Activated CD4-positive, alpha-beta T cell treated with anti-CD3 and anti-CD28 coated beads, Interleukin-2, Interleukin-6, amounts not matched to agents 100 ng/mL and 50 ng/mL, durations not matched to agents 16 hours and 8 hours (primary cell): ENCODE results near the gene HPCAL1.

Source experiments
- DNase-seq: peaks from one replicate; pipeline ENCODE4 v3.0.0-alpha.2; 2020

The HPCAL1 gene

GRCh38 chr2:10338270-10339188 is 35.8 kb downstream of the HPCAL1 start:
- DNase-seq = no peak

DNA sequence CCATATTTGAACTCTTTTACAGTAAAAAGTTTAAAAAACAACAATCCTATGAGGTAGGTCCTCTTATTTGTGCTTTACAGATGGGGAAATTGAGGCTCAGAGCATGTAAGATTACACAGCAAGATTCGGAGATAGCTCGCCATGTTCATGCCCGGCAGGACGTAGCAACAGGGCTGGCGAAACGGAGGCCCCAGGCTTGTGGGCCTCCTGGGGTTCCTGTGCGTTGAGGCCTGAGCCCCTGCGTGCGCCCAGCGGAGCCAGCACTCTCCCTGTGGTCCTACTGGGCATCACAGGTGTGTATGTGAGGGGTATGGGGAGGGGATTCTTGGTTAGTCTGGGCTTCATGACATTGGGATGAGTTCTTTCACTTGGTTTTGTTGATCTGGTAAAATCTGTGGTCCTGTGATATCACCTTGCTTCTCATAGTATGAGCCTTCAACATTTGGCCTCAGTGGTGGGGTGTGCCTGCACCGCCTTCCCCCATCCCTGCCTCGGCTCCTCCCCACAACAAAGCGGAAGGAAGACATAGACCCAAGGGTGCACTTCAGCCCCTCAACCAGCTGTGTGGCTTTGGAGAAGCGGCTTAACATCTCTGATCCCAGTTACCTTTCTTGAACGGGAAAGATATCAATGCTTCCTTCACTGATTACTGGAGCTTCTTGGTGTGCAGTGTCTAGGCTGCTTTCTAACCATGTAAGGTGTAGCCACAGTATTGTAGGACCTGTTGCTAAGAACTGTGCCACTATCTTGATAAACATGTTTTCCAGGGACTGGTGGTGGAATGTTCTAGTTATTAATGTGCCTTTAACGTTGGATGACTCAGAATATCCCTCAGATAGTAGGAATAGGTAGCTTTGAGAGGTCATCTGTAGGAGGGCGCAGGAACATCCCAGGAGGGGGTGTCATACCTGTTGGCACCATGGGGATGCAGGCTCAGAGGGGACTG is 37.2 kb downstream of the HPCAL1 start:
- no peak for DNase-seq

GRCh38 chr2:10340593-10340975 is 37.9 kb downstream of the HPCAL1 start:
- no peak for DNase-seq

- DNase-seq = no peak
Measured at GRCh38 chr2:10341193-10341592, 38.5 kb downstream of the HPCAL1 start.

GRCh38 chr2:10342245-10342951 is 39.7 kb downstream of the HPCAL1 start:
- no peak for DNase-seq

GRCh38 chr2:10343191-10343590 is 40.5 kb downstream of the HPCAL1 start:
- DNase-seq = no peak

DNA sequence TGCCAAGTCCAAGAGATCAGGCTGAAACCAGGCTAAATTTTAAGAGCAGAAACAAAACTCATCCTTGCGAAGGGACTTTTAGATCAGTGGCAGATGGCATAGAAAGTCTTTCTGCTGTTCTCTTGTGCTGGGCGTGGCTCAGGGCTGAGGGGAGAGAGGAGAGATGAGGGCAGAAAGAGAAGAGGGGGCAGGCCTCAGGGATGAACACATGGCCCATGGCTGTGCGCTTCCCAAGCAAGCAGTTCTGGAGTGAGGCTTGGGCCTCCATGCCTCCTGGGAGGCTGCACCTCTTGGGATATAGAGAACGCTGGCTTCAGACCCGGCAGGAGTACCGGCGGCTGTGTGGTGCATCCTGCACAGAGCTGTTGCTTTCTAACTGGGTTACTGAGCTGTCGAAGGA is 41.0 kb downstream of the HPCAL1 start:
- DNase-seq = no peak

DNA sequence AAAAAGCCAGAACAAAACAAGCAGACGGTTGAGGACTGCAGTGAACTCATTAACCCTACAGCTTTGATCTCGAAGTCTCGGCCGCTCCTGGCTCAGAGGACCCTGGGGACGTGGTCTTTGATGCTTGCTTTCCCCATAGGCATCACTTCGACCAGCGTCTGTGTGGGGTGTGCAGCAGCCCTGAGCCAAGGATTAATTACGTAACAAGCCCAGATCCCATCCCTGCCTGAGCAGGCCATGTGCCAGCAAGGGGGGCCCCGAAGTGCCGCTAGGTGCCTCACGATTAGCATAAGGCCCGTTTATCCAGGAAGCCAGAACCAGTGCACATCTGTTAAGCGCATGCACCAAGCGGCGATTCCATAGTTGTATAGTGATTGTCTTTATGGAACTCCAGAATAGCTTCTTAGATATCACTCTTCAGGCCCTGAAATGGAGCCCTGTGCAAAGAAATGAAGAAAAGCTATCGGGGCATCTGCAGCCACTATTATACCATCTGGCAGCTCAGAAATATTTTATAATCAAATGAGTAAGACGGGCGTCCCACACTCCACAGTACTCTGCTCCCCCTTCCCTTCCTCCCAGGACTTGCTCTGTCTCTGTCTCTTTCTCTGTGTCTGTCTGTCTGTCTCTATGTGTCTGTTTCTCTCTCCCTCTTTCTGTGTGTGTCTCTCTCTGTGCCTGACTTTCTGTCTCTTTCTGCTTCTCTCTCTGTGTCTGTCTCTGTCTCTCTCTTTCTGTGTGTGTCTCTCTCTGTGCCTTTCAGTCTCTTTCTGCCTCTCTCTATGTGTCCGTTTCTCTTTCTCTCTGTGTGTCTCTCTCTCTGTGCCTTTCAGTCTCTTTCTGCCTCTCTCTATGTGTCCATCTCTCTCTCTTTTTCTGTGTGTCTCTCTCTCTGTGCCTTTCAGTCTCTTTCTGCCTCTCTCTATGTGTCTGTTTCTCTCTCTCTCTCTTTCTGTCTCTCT is 41.7 kb downstream of the HPCAL1 start:
- no peak for DNase-seq

DNA sequence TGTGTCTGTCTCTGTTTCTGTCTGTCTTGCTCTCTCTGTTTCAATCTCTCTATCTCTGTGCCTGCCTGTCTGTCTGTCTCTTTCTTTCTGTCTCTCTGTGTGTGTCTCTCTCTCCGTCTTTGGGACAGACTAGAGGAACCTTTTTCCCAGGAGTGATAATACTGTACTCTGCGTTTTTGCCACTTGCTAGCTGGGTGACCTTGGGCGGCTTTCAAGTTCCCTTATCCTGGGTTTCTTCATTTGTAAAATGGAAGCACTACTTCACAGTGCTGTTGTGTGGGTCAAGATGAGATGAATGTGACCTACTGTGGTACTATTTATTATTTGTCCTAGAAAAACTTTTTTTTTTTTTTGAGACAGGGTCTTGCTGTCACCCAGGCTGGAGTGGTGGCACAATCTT is 42.4 kb downstream of the HPCAL1 start:
- DNase-seq = no peak

DNA sequence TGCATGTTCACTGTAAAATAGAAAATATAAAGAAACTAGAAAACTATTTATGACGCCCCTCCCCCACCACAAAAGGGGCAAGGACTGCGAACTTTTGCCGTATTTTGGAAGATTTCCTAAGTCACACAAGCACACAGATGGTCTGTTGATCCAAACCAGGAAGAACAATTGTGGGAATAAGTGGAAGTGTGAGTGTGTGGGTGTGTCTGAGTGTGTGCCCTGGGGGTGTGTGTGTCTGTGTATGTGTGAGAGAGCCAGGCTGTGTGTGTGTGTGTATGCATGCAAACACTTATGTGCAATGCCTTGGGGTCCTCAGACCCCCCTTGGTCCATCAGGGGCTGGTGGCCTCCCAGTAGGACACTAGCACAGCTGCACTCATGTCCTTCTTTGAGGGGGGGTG is 43.1 kb downstream of the HPCAL1 start:
- no peak for DNase-seq

GRCh38 chr2:10346929-10347561 is 44.3 kb downstream of the HPCAL1 start:
- DNase-seq = no peak

DNA sequence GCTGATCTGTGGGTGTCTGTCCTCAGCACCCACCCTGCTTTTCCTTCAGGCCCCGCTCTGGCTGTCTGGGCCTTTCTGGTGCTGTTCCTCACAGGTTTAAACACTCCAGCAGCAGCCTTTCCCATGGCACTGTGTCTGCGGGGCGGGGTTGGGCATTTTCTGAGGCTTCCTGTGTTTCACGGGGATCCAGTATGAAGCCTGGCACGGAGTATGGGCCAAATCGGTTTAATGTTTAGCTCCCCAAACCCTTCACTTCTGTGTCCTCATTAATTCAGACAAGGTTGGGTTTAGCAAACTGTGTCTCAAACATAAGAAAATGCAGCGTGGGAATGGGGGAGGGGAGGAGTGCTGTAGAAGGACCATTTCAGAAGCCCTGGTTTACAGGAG is 44.9 kb downstream of the HPCAL1 start:
- DNase-seq = no peak

DNA sequence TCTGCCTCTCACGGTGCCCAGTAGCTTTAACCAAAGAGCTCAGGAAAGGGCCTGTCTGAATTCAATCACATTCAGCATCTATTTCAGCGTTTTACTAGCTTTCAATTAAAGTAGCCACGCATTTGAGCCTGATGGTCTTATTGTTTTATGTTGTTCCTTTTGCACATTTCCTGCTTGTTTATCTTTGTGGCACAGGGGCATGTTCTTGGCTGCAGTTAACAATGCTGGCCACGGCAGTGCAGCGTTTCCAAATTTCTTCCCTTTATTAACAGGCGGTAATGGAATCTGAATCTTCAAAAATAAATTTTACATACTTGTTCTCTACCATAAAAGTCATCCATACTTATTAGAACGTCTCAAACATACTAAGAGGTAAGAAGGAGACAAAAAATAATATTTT is 46.2 kb downstream of the HPCAL1 start:
- DNase-seq = no peak

GRCh38 chr2:10350761-10351160 is 48.1 kb downstream of the HPCAL1 start:
- DNase-seq = no peak

DNA sequence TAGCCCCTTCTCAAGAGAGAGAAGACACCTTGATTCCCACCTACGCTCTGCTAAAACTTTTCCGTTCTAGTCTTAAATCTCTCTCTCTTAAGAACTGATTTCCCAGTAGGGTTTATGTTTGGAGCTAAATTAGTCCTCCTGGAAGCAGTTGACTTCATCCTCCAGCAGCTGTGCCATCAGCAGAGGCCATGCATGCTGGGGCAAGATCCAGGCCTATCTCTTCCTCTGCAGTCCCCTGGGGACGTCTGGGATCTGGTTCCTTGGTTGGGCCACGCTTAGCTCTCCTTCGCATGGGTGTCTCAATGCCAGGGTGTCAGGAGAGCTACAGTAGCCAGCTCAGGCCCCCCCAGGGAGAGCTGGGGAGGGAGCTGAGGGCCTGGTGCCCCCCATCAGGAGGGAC is 49.7 kb downstream of the HPCAL1 start:
- DNase-seq = no peak

DNA sequence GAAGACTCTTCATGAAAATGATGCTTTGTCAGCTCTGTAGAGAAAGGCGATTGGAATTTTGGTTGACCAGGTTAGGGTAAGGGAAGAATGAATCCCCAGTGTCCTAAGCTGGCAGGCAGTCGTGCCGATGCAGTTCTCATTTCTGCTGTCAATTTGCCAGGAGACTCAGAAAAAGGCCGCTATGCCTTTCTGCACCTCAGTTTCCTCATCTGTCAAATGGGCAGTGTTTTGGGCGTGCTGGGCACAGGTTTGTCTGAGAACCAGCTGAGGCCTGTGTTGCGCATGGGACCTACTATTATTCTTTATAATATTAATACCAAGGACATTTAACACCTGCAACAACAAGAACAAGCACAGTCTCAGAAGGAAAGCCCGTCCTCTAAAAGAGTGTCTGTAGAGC is 50.3 kb downstream of the HPCAL1 start:
- DNase-seq = no peak

- DNase-seq = no peak
Measured at GRCh38 chr2:10353931-10354330, 51.2 kb downstream of the HPCAL1 start.

GRCh38 chr2:10354399-10354798 is 51.7 kb downstream of the HPCAL1 start:
- DNase-seq = no peak

DNA sequence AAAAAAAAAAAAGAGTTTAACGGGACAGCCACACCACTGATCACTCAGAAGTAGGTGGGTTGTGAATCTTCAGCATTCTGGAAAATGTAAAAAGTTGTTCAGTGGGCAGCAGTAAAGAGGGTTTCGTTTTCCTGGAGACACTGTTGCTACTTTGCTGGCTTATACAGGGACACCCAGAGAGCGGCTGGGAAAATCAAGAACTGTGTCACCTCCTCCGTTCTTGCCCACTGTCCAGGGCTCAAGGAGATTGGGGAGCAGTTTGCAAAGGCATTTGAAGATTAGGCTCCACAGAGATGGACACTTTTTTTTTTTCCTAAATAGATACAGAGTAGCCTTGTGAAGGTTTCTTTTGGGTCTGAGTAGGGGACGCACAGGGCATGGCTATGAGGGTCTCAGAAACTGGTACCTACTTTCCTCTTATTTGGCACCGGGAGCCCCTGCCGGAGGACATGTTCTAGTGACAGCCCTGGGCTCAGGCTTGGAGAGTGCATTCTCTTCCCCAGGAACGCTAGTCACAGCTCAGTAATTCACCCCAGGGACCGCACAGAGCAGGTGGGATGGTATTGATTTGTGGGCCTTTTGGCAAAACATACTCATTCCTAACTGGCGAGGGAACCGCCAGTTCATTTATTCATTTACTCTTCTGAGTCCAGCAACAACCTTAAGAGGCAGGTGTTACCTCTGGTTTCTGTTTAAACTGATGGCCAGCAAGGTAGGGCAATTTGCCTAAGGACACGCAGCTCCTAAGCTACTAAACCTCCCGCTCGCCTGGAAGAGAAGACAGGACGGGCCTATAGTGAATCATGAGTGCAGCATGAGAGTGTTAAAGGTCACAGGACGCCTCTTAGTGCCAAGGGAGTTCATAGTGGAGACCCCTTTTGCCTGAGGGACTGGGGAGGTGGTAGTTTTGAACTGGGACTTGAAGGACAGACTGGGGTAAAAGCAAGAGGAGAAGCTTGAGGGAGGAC is 53.1 kb downstream of the HPCAL1 start:
- DNase-seq = no peak

DNA sequence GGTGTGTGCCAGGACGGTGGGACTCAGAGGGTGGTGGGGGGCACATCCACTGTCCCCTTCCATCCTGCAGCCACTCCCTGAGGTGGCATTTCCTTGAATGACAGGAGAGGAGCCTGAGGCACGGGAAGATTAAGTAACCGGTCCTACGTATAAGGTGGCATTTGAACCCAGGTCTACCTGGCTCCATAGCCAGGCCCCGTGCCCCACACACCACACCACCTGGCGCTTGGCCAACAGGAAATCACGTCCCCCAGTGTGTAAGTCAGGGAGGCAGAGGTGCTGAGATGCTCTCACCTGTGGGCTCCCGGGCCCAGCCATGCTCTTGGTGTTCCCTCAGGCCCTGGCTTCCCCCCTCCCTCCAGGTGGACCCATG is 53.7 kb downstream of the HPCAL1 start:
- no peak for DNase-seq
